Hepatocyte (in vitro differentiated cells): ENCODE measurements around the gene TCF12.

Experiments
- EZH2 ChIP-seq: fragments of 200-600 bp; sonication (generic); IDR thresholded peaks from 2 replicates; pipeline ENCODE4 v1.6.1; 2016; ENCODE audit warnings: antibody characterized with exemption, mild to moderate bottlenecking, borderline replicate concordance
- EZH2phosphoT487 ChIP-seq: fragments of 200-600 bp; sonication (generic); IDR thresholded peaks from one replicate; pipeline ENCODE4 v1.6.1; 2018; ENCODE audit warnings: antibody characterized with exemption, mild to moderate bottlenecking, low read depth, moderate library complexity; ENCODE audit not compliant: unreplicated experiment, severe bottlenecking
- TF ChIP-seq, protein P1 (sequence below): fragments of 200-600 bp; sonication (generic); IDR thresholded peaks from 2 replicates; pipeline ENCODE4 v1.5.1; 2016; ENCODE audit warnings: antibody characterized with exemption, mild to moderate bottlenecking; ENCODE audit not compliant: poor library complexity

DNA sequence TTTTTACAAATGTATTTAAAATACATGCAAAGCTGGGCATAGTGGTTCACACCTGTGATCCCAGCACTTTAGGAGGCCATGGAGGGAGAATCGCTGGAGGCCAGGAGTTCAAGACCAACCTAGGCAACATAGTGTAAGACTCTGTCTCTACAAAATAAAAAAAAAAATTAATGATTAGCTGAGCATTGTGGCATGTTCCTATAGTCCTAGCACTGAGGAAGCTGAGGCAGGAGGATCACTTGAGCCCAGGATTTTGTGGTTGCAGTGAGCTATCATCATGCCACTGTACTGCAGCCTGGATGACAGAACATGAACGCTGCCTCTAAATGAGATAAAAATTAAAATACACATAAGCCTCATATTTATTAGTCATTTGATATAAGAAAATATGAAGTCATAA, 142.8 kb downstream of the TCF12 start:
- TF ChIP-seq, protein P1, sequence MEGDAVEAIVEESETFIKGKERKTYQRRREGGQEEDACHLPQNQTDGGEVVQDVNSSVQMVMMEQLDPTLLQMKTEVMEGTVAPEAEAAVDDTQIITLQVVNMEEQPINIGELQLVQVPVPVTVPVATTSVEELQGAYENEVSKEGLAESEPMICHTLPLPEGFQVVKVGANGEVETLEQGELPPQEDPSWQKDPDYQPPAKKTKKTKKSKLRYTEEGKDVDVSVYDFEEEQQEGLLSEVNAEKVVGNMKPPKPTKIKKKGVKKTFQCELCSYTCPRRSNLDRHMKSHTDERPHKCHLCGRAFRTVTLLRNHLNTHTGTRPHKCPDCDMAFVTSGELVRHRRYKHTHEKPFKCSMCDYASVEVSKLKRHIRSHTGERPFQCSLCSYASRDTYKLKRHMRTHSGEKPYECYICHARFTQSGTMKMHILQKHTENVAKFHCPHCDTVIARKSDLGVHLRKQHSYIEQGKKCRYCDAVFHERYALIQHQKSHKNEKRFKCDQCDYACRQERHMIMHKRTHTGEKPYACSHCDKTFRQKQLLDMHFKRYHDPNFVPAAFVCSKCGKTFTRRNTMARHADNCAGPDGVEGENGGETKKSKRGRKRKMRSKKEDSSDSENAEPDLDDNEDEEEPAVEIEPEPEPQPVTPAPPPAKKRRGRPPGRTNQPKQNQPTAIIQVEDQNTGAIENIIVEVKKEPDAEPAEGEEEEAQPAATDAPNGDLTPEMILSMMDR: no peak
- no peak for TF ChIP-seq EZH2
- no peak for TF ChIP-seq EZH2phosphoT487
